ENCODE data around the gene LRRC59.
A peak's percentile ranks its signal among the peaks of the same experiment; 100 is the strongest.

The LRRC59 gene

DNA sequence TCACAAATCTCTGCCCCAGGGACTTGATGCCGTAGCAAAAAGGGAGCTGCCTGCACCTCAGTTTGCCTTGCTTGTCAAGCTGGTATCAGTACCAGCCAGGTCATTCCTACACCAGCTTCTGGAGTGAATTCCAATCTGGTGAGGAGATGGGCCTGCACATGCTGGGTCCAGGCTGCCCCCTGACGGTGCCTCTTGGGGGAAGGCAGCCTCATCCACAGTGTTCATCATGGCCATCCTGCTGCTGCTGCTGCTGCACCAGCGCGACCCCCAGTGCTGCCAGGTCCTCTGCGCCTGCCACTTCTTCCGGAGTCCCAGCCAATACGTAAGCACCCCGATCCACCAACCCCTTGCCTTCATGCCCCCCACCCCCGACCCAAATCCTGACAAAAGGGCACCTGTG, 32.6 kb downstream of the LRRC59 start:
- TF ChIP-seq ZNF8 (CRISPR knock-in tag; IDR thresholded peaks at IDR 0.05) (no peak), SNAI2 (CRISPR knock-in tag; IDR thresholded peaks at IDR 0.05) (no peak), PPARA (CRISPR knock-in tag; IDR thresholded peaks at IDR 0.05; ENCODE audit: borderline replicate concordance) (no peak), TOX (CRISPR knock-in tag; IDR thresholded peaks at IDR 0.05; ENCODE audit: borderline replicate concordance) (no peak), ZFP3 (CRISPR knock-in tag; IDR thresholded peaks at IDR 0.05) (no peak), OSR1 (CRISPR knock-in tag; IDR thresholded peaks at IDR 0.05) (no peak), BACH2 (CRISPR knock-in tag; IDR thresholded peaks at IDR 0.05; ENCODE audit: borderline replicate concordance) (no peak), ESRRG (CRISPR knock-in tag; IDR thresholded peaks at IDR 0.05) (no peak), ARNTL (CRISPR knock-in tag; IDR thresholded peaks at IDR 0.05; ENCODE audit: borderline replicate concordance, low read depth) (no peak), ISL1 (CRISPR knock-in tag; IDR thresholded peaks at IDR 0.05) (no peak), ZNF565 (CRISPR knock-in tag; conservative IDR thresholded peaks at IDR 0.05; ENCODE audit: low read depth) (no peak), GLIS3 (CRISPR knock-in tag; IDR thresholded peaks at IDR 0.05) (no peak), CSDC2 (CRISPR knock-in tag; IDR thresholded peaks at IDR 0.05) (no peak), RARB (CRISPR knock-in tag; IDR thresholded peaks at IDR 0.05) (no peak), ZNF70 (CRISPR knock-in tag; IDR thresholded peaks at IDR 0.05) (no peak)
- TF ChIP-seq, protein P1, sequence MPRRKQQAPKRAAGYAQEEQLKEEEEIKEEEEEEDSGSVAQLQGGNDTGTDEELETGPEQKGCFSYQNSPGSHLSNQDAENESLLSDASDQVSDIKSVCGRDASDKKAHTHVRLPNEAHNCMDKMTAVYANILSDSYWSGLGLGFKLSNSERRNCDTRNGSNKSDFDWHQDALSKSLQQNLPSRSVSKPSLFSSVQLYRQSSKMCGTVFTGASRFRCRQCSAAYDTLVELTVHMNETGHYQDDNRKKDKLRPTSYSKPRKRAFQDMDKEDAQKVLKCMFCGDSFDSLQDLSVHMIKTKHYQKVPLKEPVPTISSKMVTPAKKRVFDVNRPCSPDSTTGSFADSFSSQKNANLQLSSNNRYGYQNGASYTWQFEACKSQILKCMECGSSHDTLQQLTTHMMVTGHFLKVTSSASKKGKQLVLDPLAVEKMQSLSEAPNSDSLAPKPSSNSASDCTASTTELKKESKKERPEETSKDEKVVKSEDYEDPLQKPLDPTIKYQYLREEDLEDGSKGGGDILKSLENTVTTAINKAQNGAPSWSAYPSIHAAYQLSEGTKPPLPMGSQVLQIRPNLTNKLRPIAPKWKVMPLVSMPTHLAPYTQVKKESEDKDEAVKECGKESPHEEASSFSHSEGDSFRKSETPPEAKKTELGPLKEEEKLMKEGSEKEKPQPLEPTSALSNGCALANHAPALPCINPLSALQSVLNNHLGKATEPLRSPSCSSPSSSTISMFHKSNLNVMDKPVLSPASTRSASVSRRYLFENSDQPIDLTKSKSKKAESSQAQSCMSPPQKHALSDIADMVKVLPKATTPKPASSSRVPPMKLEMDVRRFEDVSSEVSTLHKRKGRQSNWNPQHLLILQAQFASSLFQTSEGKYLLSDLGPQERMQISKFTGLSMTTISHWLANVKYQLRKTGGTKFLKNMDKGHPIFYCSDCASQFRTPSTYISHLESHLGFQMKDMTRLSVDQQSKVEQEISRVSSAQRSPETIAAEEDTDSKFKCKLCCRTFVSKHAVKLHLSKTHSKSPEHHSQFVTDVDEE (CRISPR knock-in tag; IDR thresholded peaks at IDR 0.05) = no peak
- TF ChIP-seq, protein P2, sequence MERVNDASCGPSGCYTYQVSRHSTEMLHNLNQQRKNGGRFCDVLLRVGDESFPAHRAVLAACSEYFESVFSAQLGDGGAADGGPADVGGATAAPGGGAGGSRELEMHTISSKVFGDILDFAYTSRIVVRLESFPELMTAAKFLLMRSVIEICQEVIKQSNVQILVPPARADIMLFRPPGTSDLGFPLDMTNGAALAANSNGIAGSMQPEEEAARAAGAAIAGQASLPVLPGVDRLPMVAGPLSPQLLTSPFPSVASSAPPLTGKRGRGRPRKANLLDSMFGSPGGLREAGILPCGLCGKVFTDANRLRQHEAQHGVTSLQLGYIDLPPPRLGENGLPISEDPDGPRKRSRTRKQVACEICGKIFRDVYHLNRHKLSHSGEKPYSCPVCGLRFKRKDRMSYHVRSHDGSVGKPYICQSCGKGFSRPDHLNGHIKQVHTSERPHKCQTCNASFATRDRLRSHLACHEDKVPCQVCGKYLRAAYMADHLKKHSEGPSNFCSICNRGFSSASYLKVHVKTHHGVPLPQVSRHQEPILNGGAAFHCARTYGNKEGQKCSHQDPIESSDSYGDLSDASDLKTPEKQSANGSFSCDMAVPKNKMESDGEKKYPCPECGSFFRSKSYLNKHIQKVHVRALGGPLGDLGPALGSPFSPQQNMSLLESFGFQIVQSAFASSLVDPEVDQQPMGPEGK (CRISPR knock-in tag; IDR thresholded peaks at IDR 0.05; ENCODE audit: borderline replicate concordance) = no peak
- TF ChIP-seq, protein P3, sequence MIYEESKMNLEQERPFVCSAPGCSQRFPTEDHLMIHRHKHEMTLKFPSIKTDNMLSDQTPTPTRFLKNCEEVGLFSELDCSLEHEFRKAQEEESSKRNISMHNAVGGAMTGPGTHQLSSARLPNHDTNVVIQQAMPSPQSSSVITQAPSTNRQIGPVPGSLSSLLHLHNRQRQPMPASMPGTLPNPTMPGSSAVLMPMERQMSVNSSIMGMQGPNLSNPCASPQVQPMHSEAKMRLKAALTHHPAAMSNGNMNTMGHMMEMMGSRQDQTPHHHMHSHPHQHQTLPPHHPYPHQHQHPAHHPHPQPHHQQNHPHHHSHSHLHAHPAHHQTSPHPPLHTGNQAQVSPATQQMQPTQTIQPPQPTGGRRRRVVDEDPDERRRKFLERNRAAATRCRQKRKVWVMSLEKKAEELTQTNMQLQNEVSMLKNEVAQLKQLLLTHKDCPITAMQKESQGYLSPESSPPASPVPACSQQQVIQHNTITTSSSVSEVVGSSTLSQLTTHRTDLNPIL (CRISPR knock-in tag; IDR thresholded peaks at IDR 0.05; ENCODE audit: low read depth) = no peak
- TF ChIP-seq, protein P4, sequence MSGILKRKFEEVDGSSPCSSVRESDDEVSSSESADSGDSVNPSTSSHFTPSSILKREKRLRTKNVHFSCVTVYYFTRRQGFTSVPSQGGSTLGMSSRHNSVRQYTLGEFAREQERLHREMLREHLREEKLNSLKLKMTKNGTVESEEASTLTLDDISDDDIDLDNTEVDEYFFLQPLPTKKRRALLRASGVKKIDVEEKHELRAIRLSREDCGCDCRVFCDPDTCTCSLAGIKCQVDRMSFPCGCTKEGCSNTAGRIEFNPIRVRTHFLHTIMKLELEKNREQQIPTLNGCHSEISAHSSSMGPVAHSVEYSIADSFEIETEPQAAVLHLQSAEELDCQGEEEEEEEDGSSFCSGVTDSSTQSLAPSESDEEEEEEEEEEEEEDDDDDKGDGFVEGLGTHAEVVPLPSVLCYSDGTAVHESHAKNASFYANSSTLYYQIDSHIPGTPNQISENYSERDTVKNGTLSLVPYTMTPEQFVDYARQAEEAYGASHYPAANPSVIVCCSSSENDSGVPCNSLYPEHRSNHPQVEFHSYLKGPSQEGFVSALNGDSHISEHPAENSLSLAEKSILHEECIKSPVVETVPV (CRISPR knock-in tag; IDR thresholded peaks at IDR 0.05) = no peak
- TF ChIP-seq, protein P5, sequence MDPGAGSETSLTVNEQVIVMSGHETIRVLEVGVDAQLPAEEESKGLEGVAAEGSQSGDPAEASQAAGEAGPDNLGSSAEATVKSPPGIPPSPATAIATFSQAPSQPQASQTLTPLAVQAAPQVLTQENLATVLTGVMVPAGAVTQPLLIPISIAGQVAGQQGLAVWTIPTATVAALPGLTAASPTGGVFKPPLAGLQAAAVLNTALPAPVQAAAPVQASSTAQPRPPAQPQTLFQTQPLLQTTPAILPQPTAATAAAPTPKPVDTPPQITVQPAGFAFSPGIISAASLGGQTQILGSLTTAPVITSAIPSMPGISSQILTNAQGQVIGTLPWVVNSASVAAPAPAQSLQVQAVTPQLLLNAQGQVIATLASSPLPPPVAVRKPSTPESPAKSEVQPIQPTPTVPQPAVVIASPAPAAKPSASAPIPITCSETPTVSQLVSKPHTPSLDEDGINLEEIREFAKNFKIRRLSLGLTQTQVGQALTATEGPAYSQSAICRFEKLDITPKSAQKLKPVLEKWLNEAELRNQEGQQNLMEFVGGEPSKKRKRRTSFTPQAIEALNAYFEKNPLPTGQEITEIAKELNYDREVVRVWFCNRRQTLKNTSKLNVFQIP (CRISPR knock-in tag; IDR thresholded peaks at IDR 0.05; ENCODE audit: borderline replicate concordance, low read depth) = no peak
- peak; percentile 76 for ATAC-seq

DNA sequence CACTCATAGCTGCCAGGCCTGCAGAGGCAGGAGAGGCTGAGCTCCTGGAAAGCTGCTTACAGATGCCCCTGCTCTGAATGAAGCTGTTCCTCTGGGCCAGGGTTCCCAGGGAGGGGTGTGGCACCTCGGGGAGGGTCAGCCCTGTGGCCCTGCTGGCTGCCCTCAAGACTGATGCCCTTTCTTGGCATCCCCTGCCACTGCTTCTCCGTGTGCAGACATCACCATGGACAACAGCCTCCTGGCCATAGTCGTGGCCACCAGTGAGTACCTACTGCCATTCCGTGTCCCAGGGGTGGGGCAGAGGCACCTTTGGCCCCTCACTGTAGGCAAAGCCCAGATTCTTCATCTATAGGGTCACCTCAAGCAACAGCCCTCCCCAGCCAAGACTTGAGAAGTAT, 33.3 kb downstream of the LRRC59 start:
- TF ChIP-seq SNAI2 (CRISPR knock-in tag; IDR thresholded peaks at IDR 0.05) (no peak), ZC3H10 (CRISPR knock-in tag; IDR thresholded peaks at IDR 0.05) (no peak), BACH2 (CRISPR knock-in tag; IDR thresholded peaks at IDR 0.05; ENCODE audit: borderline replicate concordance) (no peak)
- TF ChIP-seq, protein P1 (CRISPR knock-in tag; IDR thresholded peaks at IDR 0.05) = no peak
- peak; percentile 1 for ATAC-seq
